ENCODE measurements around the gene RPL21.
"Not testable (repeated sequence)": the region's sequence is repeated elsewhere in the genome, so short reads cannot be mapped to it uniquely, and the experiment has no call there.

Gene RPL21

DNA sequence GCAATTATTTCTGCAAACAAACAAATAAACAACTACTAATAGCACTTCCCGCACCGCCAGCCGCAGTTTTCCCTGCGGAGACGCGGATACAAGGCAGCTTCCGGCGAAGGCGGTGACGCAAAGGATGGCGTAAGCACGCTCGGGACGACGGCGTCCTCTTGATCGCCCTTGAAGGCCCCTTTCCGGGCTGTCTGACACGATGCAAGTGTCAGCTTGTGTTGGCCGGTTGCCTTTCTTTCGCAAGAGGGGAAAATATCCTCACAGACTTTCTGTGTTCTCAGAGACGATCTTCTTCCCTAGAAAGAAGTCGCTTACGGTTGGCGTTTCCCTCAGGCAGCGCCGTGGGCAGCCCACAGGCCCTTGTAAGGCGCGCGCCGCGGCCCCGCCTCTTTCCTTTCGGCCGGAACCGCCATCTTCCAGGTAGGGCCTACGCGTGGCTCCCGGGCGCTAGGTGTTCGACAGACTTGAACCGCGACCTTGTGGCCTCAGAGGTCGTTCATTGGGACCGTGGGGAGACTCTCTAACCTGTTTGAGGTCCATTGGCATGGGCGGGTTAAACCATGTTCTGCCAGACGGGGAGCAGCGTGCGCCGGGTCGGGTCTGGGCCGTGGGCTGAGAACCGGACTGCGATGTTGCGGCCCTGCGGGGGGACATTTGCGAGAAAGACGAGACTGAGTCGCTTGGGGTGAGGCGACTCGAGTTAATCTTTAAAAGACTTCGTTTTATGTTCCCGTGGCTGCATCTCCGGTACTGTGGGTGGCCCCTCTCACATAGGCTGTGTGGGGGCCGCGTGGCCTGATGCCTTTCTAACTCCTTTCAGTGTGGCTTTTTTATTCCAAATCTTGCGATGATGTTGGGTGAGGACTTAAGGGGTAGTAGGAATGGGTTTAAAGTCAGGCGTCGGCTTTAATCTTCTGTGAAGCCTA lies at the start of gene RPL21:
Gene RPL21 (plus strand): TSS at position 393 of the 926 bp plus-strand sequence. CDS start 2,219 bp downstream, outside the sequence.
- in situ Hi-C loops (cut with HindIII; ENCODE audit: low pct_ligation_motif_present, low pct_unique_long_range_greater_than_20kb, low sequenced_read_pairs) = no loop called here
- DNase-seq = peak; percentile 91

DNA sequence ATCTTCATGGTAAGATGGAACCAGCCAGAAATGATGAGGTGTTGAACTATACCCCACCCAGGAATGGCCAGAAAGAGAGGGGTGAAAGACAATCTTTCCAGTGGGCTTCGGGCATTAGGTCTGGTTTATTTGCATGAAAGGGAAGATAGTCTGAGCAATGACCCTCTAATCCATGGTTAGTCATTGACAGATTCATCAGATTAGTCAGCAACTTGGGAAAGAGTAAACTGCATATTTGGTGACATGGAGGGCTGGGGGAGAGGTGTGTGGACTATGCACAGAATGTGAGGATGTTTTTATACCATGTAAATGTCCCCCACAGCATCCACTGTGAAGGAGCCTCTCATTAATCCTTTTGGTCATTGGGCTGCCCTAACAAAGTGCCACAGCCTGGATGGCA lies 49.7 kb upstream of the RPL21 start:
- in situ Hi-C loops (cut with HindIII; ENCODE audit: low pct_ligation_motif_present, low pct_unique_long_range_greater_than_20kb, low sequenced_read_pairs) = no loop called here
- no peak for DNase-seq

DNA sequence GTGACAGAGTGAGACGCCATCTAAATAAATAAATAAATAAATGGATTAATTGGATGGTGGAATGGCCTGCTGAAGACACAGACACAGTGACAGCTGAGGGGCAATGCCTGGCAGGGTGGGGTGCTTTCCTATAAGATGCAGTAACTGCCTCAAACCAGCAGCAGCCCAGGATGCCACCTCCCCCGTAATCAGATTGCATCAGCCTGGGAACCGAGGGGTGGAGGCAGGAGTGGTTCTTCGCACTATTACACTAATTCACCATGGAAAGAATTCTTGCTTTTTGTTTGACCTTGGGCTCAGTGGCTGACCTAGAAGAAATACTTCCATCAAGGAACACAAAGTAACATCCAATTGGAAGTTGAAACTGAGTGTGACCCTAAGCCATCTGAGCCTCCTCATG lies 48.2 kb upstream of the RPL21 start:
- in situ Hi-C loops (cut with HindIII; ENCODE audit: low pct_ligation_motif_present, low pct_unique_long_range_greater_than_20kb, low sequenced_read_pairs) = no loop called here
- DNase-seq = no peak

DNA sequence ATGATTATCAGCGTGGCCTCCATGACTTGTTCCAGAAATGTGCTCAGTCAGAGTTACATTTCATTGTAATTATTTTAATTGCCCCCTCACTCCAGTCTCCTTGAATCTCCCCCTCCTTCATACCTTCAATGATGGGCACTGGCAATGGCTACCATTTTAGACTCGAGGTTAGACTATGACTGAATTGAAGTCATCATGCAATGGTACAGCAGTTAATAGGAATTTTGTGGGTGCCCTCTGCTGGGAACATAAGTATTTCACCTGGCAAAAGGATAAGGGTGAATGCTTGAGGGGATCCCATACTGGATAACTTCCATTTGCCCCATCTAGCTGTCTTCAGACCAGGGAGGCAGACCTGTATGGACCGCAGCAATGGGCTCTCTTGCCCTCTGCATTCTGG lies 47.5 kb upstream of the RPL21 start:
- peak; percentile 45 for DNase-seq
- in situ Hi-C loops (cut with HindIII; ENCODE audit: low pct_ligation_motif_present, low pct_unique_long_range_greater_than_20kb, low sequenced_read_pairs) = no loop called here

DNA sequence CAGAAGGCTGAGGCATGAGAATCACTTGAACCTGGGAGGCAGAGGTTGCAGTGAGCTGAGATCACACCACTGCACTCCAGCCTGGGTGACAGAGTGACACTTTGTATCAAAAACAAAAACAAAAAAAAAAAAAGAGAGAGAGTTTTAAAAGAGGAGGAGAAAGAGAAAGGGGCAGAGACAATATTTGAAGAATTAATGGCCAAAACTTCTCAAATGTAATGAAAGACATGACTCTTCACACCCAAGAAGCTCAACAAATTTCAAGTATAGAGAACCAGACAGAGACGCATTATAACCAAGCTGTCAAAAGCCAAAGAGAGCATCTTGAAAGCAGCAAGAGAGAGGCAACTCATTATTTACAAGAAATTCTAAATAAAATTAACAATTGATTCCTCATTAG lies 42.8 kb upstream of the RPL21 start:
- DNase-seq = no peak
- in situ Hi-C loops (cut with HindIII; ENCODE audit: low pct_ligation_motif_present, low pct_unique_long_range_greater_than_20kb, low sequenced_read_pairs) = no loop called here

DNA sequence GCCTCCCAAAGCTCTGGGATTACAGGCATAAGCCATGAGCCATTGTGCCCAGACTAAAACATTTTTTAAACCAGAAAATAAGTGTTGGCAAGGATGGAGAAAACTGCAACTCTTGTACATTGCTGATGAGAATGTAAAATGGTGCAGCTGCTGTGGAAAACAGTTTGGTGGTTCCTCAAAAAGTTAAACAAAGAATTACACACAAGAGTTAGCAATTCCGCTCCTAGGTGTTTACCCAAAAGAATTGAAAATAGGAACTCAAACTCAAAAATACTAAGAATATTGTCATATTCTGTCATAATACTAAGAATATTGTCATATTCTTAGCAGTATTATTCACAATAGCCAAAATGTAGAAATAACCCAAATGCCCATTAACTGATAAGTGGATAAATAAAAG lies 40.1 kb upstream of the RPL21 start:
- no peak for DNase-seq
- in situ Hi-C loops (cut with HindIII; ENCODE audit: low pct_ligation_motif_present, low pct_unique_long_range_greater_than_20kb, low sequenced_read_pairs) = no loop called here

DNA sequence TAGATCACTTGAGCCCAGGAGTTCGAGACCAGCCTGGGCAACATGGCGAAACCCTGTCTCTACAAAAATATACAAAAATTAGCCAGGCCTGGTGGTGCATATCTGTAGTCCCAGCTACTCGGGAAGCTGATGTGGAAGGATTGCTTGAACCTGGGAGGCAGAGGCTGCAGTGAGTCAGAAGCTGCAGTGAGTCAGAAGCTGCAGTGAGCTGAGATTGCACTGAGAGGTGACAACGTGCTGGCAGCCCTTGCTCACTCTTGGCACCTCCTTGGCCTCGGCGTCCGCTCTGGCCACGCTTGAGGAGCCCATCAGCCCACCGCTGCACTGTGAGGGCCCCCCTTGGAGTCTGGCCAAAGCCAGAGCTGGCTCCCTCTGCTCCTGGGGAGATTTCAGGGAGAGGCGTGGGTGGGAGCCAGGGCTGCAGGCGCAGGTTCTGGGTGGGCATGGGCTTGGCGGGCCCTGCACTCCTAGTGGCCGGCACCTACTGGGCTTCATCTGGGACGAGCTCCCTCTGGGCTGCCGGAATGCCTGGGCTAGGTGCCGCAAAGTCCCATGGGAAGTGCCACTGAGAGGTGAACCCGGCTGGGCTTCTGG lies 39.5 kb upstream of the RPL21 start:
- in situ Hi-C loops (cut with HindIII; ENCODE audit: low pct_ligation_motif_present, low pct_unique_long_range_greater_than_20kb, low sequenced_read_pairs) = no loop called here

DNA sequence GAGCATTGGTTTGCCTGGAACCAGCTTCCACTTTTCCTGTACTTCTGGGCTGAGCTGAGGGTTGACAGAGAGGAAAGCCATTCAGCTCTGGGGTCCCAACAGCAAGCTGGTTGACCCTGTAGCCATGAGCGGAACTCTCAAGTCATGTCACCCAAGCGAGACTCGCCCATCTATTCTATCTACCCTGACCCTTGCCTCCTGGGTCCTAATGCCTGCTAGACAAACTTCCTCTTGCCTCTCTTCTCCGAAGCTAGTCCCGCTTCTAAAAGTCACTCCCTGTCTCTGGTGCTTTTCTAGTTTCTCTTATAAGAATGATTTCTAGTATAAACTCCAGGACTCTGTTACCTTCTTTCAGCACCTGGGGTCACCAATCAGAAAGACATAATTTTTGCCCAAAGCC lies 38.0 kb upstream of the RPL21 start:
- DNase-seq = not testable (repeated sequence)

More for the DNA sequence above, 39.5 kb upstream of the RPL21 start:
- peak; percentile 29 for DNase-seq

DNA sequence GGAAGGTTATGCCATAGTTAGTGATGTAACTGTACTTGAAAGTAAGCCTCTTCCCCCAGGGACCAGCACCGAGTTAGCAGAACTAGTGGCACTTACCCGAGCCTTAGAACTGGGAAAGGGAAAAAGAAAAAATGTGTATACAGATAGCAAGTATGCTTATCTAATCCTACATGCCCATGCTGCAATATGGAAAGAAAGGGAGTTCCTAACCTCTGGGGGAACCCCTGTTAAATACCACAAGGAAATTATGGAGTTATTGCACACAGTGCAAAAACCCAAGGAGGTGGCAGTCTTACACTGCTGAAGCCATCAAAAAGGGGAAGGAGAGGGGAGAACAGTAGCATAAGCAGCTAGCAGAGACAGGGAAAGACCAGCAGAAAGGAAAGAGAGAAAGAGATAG lies 33.6 kb upstream of the RPL21 start:
- DNase-seq; in situ Hi-C loops (cut with HindIII; ENCODE audit: low pct_ligation_motif_present, low pct_unique_long_range_greater_than_20kb, low sequenced_read_pairs): not testable (repeated sequence)

More for the DNA sequence above, 38.0 kb upstream of the RPL21 start:
- in situ Hi-C loops (cut with HindIII; ENCODE audit: low pct_ligation_motif_present, low pct_unique_long_range_greater_than_20kb, low sequenced_read_pairs) = not testable (repeated sequence)

DNA sequence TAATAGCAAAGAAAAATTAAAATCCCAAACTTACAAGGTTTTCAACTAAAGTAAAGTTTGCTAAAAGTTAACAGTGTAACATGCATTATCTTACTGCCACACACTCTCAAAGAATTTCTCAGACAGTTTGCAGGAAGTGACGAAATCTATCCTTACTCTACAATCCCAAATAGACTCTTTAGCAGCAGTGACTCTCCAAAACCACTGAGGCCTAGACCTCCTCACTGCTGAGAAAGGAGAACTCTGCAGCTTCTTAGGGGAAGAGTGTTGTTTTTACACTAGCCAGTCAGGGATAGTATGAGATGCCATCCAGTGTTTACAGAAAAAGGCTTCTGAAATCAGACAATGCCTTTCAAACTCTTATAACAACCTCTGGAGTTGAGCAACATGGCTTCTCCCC lies 32.5 kb upstream of the RPL21 start:
- not testable (repeated sequence) for DNase-seq

DNA sequence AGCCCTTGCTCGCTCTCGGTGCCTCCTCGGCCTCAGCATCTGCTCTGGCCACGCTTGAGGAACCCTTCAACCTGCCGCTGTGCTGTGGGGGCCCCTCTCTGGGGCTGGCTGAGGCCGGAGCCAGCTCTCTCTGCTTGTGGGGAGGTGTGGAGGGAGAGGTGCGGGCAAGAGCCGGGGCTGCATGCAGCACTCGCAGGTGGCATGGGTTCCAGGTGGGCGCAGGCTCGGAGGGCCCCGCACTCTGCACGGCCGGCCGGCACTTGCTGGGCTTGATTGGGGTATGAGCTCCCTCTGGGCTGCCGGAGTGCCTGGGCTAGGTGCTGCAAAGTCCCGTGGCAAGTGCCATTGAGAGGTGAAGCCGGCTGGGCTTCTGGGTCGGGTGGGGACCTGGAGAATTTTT lies 31.7 kb upstream of the RPL21 start:
- in situ Hi-C loops (cut with HindIII; ENCODE audit: low pct_ligation_motif_present, low pct_unique_long_range_greater_than_20kb, low sequenced_read_pairs) = no loop called here
- DNase-seq = no peak

More for the DNA sequence above, 32.5 kb upstream of the RPL21 start:
- in situ Hi-C loops (cut with HindIII; ENCODE audit: low pct_ligation_motif_present, low pct_unique_long_range_greater_than_20kb, low sequenced_read_pairs) = not testable (repeated sequence)

DNA sequence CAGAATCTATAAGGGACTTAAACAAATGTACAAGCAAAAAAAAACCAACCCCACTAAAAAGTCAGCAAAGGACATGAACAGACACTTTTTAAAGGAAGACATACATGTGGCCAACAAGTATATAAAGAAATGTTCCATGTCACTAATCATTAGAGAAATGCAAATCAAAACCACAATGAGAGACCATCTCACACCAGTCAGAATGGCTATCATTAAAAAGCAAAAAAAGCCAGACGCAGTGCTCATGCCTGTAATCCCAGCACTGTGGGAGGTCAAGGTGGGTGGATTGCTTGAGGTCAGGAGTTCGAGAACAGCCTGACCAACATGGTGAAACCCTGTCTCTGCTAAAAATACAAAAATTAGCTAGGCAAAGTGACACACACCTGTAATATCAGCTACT lies 29.3 kb upstream of the RPL21 start:
- in situ Hi-C loops (cut with HindIII; ENCODE audit: low pct_ligation_motif_present, low pct_unique_long_range_greater_than_20kb, low sequenced_read_pairs); DNase-seq: not testable (repeated sequence)

DNA sequence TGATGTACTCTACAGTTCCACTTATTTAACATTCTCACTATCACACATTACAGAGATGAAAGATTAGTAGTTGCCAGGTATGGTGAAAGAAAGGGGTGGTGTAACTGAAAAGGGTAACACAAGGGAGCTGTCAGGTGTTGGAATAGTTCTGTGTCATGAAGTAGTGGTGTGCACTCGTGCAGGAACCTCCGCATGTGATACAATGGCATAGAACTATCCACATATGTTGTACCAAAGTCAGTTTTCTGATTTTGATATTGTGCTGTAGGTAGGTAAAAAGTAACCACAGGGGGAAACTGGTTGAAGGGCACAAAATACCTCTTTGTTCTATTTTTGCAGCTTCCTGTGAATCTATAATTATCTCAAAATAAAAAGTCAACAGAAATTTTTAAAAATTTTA lies 24.4 kb upstream of the RPL21 start:
- no peak for DNase-seq
- in situ Hi-C loops (cut with HindIII; ENCODE audit: low pct_ligation_motif_present, low pct_unique_long_range_greater_than_20kb, low sequenced_read_pairs) = no loop called here

DNA sequence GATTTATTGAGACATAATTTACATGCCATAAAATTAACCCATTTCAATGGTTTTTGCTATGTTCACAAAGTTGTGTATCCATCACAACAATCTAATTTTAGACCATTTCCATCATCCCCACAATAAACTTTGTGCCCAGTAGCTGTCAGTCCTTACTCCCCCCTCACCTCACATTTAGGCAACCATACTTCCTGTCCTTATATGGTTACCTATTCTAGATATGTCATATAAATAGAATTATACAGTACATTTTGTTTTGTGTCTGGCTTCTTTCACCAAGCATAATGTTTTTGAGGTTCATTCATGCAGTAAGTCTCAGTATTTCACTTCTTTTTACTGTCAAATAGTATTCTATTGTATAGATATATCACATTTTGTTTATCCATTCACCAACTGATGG lies 23.2 kb upstream of the RPL21 start:
- in situ Hi-C loops (cut with HindIII; ENCODE audit: low pct_ligation_motif_present, low pct_unique_long_range_greater_than_20kb, low sequenced_read_pairs) = no loop called here
- DNase-seq = no peak

DNA sequence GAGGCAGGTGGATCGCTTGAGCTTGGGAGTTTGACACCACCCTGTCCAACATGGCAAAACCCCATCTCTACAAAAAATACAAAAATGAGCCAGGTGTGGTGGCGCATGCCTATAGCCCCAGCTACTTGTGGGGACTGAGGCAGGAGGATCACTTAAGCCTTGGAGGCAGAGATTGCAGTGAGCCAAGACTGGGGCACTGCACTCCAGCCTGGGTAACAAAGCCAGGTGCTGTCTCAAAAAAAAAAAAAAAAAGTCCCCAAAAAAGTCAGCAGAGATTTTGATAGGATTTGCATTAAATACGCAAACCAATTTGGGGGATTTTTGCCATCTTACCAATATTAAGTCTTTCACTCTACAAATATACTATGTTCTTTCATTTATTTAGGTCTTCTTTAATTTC lies 21.7 kb upstream of the RPL21 start:
- in situ Hi-C loops (cut with HindIII; ENCODE audit: low pct_ligation_motif_present, low pct_unique_long_range_greater_than_20kb, low sequenced_read_pairs) = no loop called here
- DNase-seq = no peak

DNA sequence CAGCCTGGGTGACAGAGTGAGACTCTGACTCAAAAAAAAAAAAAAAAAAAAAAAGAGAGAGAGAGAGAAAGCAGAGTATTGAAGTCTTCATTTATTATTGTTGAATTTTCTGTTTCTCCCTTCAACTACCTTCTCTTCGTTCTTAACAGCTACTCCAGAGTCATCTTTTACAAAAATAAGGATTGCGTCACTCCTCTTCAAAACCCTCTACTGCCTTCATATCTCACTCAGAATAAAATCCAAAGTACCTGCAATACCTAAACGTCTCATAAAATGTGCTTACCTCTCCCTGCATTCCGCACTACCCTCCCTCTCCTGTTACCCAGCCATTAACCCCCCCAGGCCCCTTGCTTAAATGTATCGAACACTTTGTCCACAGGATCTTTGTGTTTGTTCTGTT lies 17.4 kb upstream of the RPL21 start:
- in situ Hi-C loops (cut with HindIII; ENCODE audit: low pct_ligation_motif_present, low pct_unique_long_range_greater_than_20kb, low sequenced_read_pairs) = no loop called here

DNA sequence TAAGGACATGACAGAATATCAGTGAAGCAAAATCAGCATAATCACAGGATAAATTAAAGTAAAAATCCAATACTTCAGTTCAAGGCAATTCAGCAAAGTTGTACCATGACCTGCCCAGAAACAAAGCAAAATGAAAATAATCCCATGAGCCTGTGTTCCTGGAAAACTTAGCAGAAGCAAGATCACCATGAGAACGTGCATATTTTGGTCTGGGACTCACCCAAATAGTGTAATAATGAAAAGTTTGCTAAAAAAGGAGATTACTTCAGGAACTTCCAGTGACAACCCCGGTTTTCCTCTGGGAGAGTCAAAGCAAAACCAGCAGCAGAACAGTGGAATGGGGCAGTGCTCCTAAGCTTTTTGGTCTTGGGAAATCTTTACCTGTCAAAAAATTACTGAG lies 14.9 kb upstream of the RPL21 start:
- no peak for DNase-seq
- in situ Hi-C loops (cut with HindIII; ENCODE audit: low pct_ligation_motif_present, low pct_unique_long_range_greater_than_20kb, low sequenced_read_pairs) = no loop called here

More for the DNA sequence above, 17.4 kb upstream of the RPL21 start:
- DNase-seq = no peak

DNA sequence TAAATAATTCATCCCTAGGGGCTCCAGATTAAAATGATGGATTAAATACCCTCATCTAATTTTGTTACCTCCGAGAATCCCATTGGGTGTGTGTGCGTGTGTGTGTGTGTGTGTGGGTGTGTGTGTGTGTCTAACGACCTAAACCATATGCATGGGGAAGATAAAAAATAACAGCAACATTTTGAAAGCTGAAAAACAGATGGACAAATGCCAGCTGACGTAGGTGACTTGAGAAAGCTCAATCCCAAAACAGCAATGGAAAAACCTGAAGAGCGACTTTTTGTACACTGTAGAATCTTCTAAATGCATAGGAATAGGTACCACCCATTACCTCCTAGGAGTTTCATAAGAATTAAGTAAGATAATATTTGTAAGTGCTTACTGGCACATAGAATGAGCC lies 8.7 kb upstream of the RPL21 start:
- no peak for DNase-seq
- in situ Hi-C loops (cut with HindIII; ENCODE audit: low pct_ligation_motif_present, low pct_unique_long_range_greater_than_20kb, low sequenced_read_pairs) = no loop called here

DNA sequence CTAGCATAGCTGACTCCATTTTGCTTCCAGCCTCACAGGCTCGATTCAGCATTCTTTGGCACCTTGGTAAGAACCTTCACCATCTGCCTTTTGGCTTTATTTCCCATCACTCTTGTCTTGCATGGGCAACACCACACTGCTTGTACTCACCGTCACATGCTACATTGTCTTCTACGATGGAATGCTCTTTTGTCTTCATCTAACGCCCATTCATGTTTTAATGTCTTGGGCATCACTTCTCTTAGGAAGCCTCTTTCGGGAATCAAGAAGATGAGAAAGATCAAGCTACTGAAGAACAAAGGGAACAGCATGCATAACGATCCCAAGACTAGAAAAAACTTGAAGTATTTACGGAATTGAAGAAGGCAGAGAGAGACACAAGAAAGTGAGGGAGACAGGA lies 5.7 kb upstream of the RPL21 start:
- DNase-seq = no peak
- in situ Hi-C loops (cut with HindIII; ENCODE audit: low pct_ligation_motif_present, low pct_unique_long_range_greater_than_20kb, low sequenced_read_pairs) = no loop called here

DNA sequence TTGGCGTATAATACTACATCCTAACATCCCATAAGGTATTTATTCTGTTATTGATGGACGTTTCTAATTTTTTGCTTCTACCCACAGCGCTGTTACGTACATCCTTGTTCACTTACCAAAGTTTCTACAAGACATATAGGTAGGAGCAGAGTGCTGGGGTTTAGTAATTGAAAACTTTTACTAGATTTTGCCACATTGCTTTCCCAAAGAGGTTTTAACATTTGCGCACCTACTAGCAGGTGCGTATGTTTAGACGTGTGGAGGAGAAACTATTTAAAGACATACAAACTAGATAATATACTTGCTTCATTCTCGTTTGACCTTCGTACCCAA lies 559 bp upstream of the RPL21 start:
- in situ Hi-C loops (cut with HindIII; ENCODE audit: low pct_ligation_motif_present, low pct_unique_long_range_greater_than_20kb, low sequenced_read_pairs) = no loop called here
- no peak for DNase-seq

Measured in ACHN (cell line).